Fibroblast of peridontal ligament (primary cell): ENCODE measurements around the gene ZZZ3.
"Not testable (repeated sequence)": the region's sequence is repeated elsewhere in the genome, so short reads cannot be mapped to it uniquely, and the experiment has no call there.

ENCODE experiments used
- DNase-seq: peaks from one replicate; pipeline ENCODE4 v3.0.0-alpha.2; 2010; ENCODE audit errors: extremely low read depth

The ZZZ3 gene

GRCh38 chr1:77670330-77670729 lies 12.1 kb downstream of the ZZZ3 start:
- no peak for DNase-seq

- no peak for DNase-seq
These were observed 13.5 kb downstream of the ZZZ3 start for GRCh38 chr1:77668924-77669449.

- peak; percentile 31 for DNase-seq
These were observed 17.4 kb downstream of the ZZZ3 start for GRCh38 chr1:77664939-77665516.

- no peak for DNase-seq
These were observed 20.8 kb downstream of the ZZZ3 start for GRCh38 chr1:77661696-77662095.

- no peak for DNase-seq
These were observed 22.4 kb downstream of the ZZZ3 start for GRCh38 chr1:77659879-77660593.

GRCh38 chr1:77658271-77658670 lies 24.2 kb downstream of the ZZZ3 start:
- DNase-seq, result no peak

GRCh38 chr1:77655431-77655974 lies 27.0 kb downstream of the ZZZ3 start:
- no peak for DNase-seq

- no peak for DNase-seq
These were observed 29.4 kb downstream of the ZZZ3 start for GRCh38 chr1:77652970-77653516.

GRCh38 chr1:77652268-77652667 lies 30.2 kb downstream of the ZZZ3 start:
- DNase-seq, result peak; percentile 80

- DNase-seq, result no peak
These were observed 33.3 kb downstream of the ZZZ3 start for GRCh38 chr1:77649127-77649526.

GRCh38 chr1:77646224-77646623 lies 36.2 kb downstream of the ZZZ3 start:
- not testable (repeated sequence) for DNase-seq

- DNase-seq, result no peak
These were observed 39.0 kb downstream of the ZZZ3 start for GRCh38 chr1:77643456-77643855.

GRCh38 chr1:77642941-77643340 lies 39.5 kb downstream of the ZZZ3 start:
- DNase-seq, result no peak

- no peak for DNase-seq
These were observed 40.3 kb downstream of the ZZZ3 start for GRCh38 chr1:77642196-77642595.

GRCh38 chr1:77639557-77640069 lies 42.8 kb downstream of the ZZZ3 start:
- DNase-seq, result no peak

- DNase-seq, result peak; percentile 61
These were observed 43.4 kb downstream of the ZZZ3 start for GRCh38 chr1:77639056-77639455.

GRCh38 chr1:77636864-77637263 lies 45.6 kb downstream of the ZZZ3 start:
- no peak for DNase-seq
